ENCODE data around the gene HOXC11.

Gene HOXC11

GRCh38 chr12:53972722-53973235 is at the start of gene HOXC11:
HOXC11 (plus strand) TSS chr12:53973126; CDS start chr12:53973242, 116 bp downstream.
- H3K36me3 ChIP-seq (ENCODE audit: insufficient read depth): no peaks in the 10 kb centered on the region
- H2AFZ ChIP-seq (ENCODE audit: low read depth): no peak within 1 kb of the TSS
- H3K4me2 ChIP-seq: no peak within 1 kb of the TSS
- H4K20me1 ChIP-seq (ENCODE audit: insufficient read depth): no peaks in the 10 kb centered on the region
- no peak within 1 kb of the TSS for H3K9ac ChIP-seq
- no peak for TF ChIP-seq CTCF (conservative IDR thresholded peaks at IDR 0.05; ENCODE audit: low read depth, low read length)
- H3K27me3 ChIP-seq (ENCODE audit: insufficient read depth, low read depth): peaks cover 100% of the 10 kb centered on the region
- H3K4me1 ChIP-seq (ENCODE audit: low read depth, poor library complexity, severe bottlenecking): peaks cover 9% of the 10 kb centered on the region
- H3K79me2 ChIP-seq (ENCODE audit: insufficient read depth, low read depth): no peaks in the 10 kb centered on the region
- no peak within 1 kb of the TSS for H3K27ac ChIP-seq
- H3K4me3 ChIP-seq (IDR thresholded peaks at IDR 0.05; ENCODE audit: insufficient read depth, low read depth, low read length): no peak within 1 kb of the TSS

GRCh38 chr12:53924521-53925405 is 48.2 kb upstream of the HOXC11 start:
- Histone ChIP-seq H3K27ac (no peak overlapping the region), H3K4me3 (IDR thresholded peaks at IDR 0.05; ENCODE audit: insufficient read depth, low read depth, low read length) (no peak overlapping the region), H2AFZ (ENCODE audit: low read depth) (no peak overlapping the region), H3K27me3 (ENCODE audit: insufficient read depth, low read depth) (peaks cover 25% of the 10 kb centered on the region), H3K4me1 (ENCODE audit: low read depth, poor library complexity, severe bottlenecking) (no peaks in the 10 kb centered on the region), H4K20me1 (ENCODE audit: insufficient read depth) (no peaks in the 10 kb centered on the region), H3K4me2 (no peak overlapping the region), H3K79me2 (ENCODE audit: insufficient read depth, low read depth) (no peaks in the 10 kb centered on the region), H3K9ac (no peak overlapping the region), H3K36me3 (ENCODE audit: insufficient read depth) (no peaks in the 10 kb centered on the region)
- TF ChIP-seq CTCF (conservative IDR thresholded peaks at IDR 0.05; ENCODE audit: low read depth, low read length): no peak

GRCh38 chr12:53927220-53928029 is 45.5 kb upstream of the HOXC11 start:
- Histone ChIP-seq H3K4me2 (no peak overlapping the region), H3K36me3 (ENCODE audit: insufficient read depth) (no peaks in the 10 kb centered on the region), H4K20me1 (ENCODE audit: insufficient read depth) (no peaks in the 10 kb centered on the region), H3K9ac (no peak overlapping the region), H3K4me1 (ENCODE audit: low read depth, poor library complexity, severe bottlenecking) (no peaks in the 10 kb centered on the region), H3K27me3 (ENCODE audit: insufficient read depth, low read depth) (peaks cover 42% of the 10 kb centered on the region), H3K4me3 (IDR thresholded peaks at IDR 0.05; ENCODE audit: insufficient read depth, low read depth, low read length) (no peak overlapping the region), H3K27ac (no peak overlapping the region), H3K79me2 (ENCODE audit: insufficient read depth, low read depth) (no peaks in the 10 kb centered on the region), H2AFZ (ENCODE audit: low read depth) (no peak overlapping the region)
- no peak for TF ChIP-seq CTCF (conservative IDR thresholded peaks at IDR 0.05; ENCODE audit: low read depth, low read length)

GRCh38 chr12:53928054-53928835 is 44.7 kb upstream of the HOXC11 start:
- no peak overlapping the region for H3K27ac ChIP-seq
- H3K4me2 ChIP-seq: no peak overlapping the region

More at GRCh38 chr12:53928054-53928835, 44.7 kb upstream of the HOXC11 start:
- no peaks in the 10 kb centered on the region for H3K36me3 ChIP-seq (ENCODE audit: insufficient read depth)
- no peak overlapping the region for H3K9ac ChIP-seq
- no peaks in the 10 kb centered on the region for H3K4me1 ChIP-seq (ENCODE audit: low read depth, poor library complexity, severe bottlenecking)
- peaks cover 42% of the 10 kb centered on the region for H3K27me3 ChIP-seq (ENCODE audit: insufficient read depth, low read depth)
- TF ChIP-seq CTCF (conservative IDR thresholded peaks at IDR 0.05; ENCODE audit: low read depth, low read length): no peak
- no peaks in the 10 kb centered on the region for H4K20me1 ChIP-seq (ENCODE audit: insufficient read depth)
- no peak overlapping the region for H3K4me3 ChIP-seq (IDR thresholded peaks at IDR 0.05; ENCODE audit: insufficient read depth, low read depth, low read length)
- H2AFZ ChIP-seq (ENCODE audit: low read depth): no peak overlapping the region
- no peaks in the 10 kb centered on the region for H3K79me2 ChIP-seq (ENCODE audit: insufficient read depth, low read depth)
